DMS153 treated with DMSO at 0.1 percent for 48 hours (cell line): Measurements from ENCODE around the gene TAF10.

Experiments used
- DNase-seq: peaks from one replicate; lab custom pipeline; 2025; ENCODE audit not compliant: unreplicated experiment; lab: John Stamatoyannopoulos, UW

TAF10 gene

GRCh38 chr11:6561288-6561687, 50.7 kb downstream of the TAF10 start:
- DNase-seq, result no peak
